HG03175 (cell line): ENCODE results near the gene ARID2.
A peak's percentile ranks its signal among the peaks of the same experiment; 100 is the strongest.

ENCODE experiments used
- ATAC-seq: cut with Tn5 transposase; IDR thresholded peaks from one replicate; pipeline ENCODE4 v1.9.1; 2021; ENCODE audit warnings: mild to moderate bottlenecking, moderate library complexity; ENCODE audit not compliant: unreplicated experiment

Gene ARID2

GRCh38 chr12:45721369-45721768, 8.1 kb upstream of the ARID2 start:
- no peak for ATAC-seq

GRCh38 chr12:45721954-45722353, 7.6 kb upstream of the ARID2 start:
- no peak for ATAC-seq

- ATAC-seq = no peak
Measured at GRCh38 chr12:45725631-45726602, 3.6 kb upstream of the ARID2 start.

GRCh38 chr12:45726603-45727300, 2.8 kb upstream of the ARID2 start:
- no peak for ATAC-seq

- ATAC-seq = peak; percentile 56
Measured at GRCh38 chr12:45727301-45727979, 2.1 kb upstream of the ARID2 start.

GRCh38 chr12:45727980-45728629, 1.4 kb upstream of the ARID2 start:
- ATAC-seq = no peak

- peak; percentile 55 for ATAC-seq
Measured at GRCh38 chr12:45728630-45729232, 775 bp upstream of the ARID2 start.

GRCh38 chr12:45730084-45730347, 510 bp downstream of the ARID2 start:
- ATAC-seq = no peak

- no peak for ATAC-seq
Measured at GRCh38 chr12:45730348-45731189, 1.1 kb downstream of the ARID2 start.

- ATAC-seq = no peak
Measured at GRCh38 chr12:45731190-45731775, 1.8 kb downstream of the ARID2 start.

- ATAC-seq = no peak
Measured at GRCh38 chr12:45732250-45732649, 2.7 kb downstream of the ARID2 start.

GRCh38 chr12:45732936-45733335, 3.4 kb downstream of the ARID2 start:
- ATAC-seq = no peak

GRCh38 chr12:45737638-45738037, 8.1 kb downstream of the ARID2 start:
- peak; percentile 43 for ATAC-seq

- ATAC-seq = no peak
Measured at GRCh38 chr12:45742590-45742989, 13.1 kb downstream of the ARID2 start.

- ATAC-seq = no peak
Measured at GRCh38 chr12:45743247-45743646, 13.7 kb downstream of the ARID2 start.

GRCh38 chr12:45745861-45746277, 16.4 kb downstream of the ARID2 start:
- ATAC-seq = no peak

- no peak for ATAC-seq
Measured at GRCh38 chr12:45756666-45757065, 27.2 kb downstream of the ARID2 start.

GRCh38 chr12:45757172-45757571, 27.7 kb downstream of the ARID2 start:
- no peak for ATAC-seq

- ATAC-seq = no peak
Measured at GRCh38 chr12:45760333-45760732, 30.8 kb downstream of the ARID2 start.
